Suprapubic skin (tissue), 4 donors: Measurements from ENCODE around the gene NNT.
"Not testable (repeated sequence)": the region's sequence is repeated elsewhere in the genome, so short reads cannot be mapped to it uniquely, and the experiment has no call there.

Experiments used
- EP300 ChIP-seq: sonication (generic); formaldehyde crosslinking; IDR thresholded peaks from one replicate; pipeline ENCODE4 v1.6.1; 2017; ENCODE audit warnings: antibody characterized with exemption
- POLR2A ChIP-seq, 2 donors: fragments of 450-650 bp; IDR thresholded peaks; one replicate each; pipeline ENCODE4 v1.6.1; 2017; ENCODE audit warnings: antibody characterized with exemption in 2 of 2, mild to moderate bottlenecking in 2 of 2, moderate library complexity in 2 of 2
- POLR2AphosphoS5 ChIP-seq, 3 donors: sonication (generic); formaldehyde crosslinking; IDR thresholded peaks; one replicate each; pipeline ENCODE4 v1.6.1; 2017; ENCODE audit warnings: antibody characterized with exemption in 3 of 3
- TF ChIP-seq, protein P1 (sequence below), 2 donors: fragments of 200-600 bp in 1 of 2; fragments of 450-650 bp in 1 of 2; sonication (generic) in 1 of 2; IDR thresholded peaks; one replicate each; pipeline ENCODE4 v1.5.1; 2016 to 2019; ENCODE audit warnings: antibody characterized with exemption in 2 of 2, mild to moderate bottlenecking in 1 of 2, moderate library complexity in 1 of 2

DNA sequence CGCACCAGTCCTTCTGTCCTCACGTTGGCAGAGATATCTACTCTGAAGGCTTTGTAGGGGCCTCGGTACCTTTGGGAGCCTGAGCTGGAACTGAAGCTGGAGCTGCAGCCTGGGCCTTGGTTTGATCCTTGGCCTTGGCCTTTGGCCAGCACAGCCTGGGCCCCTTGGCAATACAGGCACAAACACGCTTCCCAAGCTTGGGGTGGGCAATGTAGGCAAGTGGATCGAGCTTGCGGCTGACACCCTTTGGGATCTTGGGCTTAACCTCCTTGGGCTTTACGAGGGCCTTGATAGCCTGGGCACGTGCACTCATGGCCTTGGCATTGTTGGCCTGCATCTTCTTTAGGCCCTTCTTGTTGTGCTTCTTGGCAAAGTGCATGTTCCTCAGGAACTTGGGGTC lies 63.7 kb downstream of the NNT start:
- TF ChIP-seq, protein P1, sequence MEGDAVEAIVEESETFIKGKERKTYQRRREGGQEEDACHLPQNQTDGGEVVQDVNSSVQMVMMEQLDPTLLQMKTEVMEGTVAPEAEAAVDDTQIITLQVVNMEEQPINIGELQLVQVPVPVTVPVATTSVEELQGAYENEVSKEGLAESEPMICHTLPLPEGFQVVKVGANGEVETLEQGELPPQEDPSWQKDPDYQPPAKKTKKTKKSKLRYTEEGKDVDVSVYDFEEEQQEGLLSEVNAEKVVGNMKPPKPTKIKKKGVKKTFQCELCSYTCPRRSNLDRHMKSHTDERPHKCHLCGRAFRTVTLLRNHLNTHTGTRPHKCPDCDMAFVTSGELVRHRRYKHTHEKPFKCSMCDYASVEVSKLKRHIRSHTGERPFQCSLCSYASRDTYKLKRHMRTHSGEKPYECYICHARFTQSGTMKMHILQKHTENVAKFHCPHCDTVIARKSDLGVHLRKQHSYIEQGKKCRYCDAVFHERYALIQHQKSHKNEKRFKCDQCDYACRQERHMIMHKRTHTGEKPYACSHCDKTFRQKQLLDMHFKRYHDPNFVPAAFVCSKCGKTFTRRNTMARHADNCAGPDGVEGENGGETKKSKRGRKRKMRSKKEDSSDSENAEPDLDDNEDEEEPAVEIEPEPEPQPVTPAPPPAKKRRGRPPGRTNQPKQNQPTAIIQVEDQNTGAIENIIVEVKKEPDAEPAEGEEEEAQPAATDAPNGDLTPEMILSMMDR (IDR thresholded peaks at IDR 0.05) = not testable (repeated sequence)
- TF ChIP-seq POLR2A (IDR thresholded peaks at IDR 0.05); POLR2AphosphoS5 (IDR thresholded peaks at IDR 0.05); EP300: not testable (repeated sequence)
